ENCODE data around the gene EPHB4.

GRCh38 chr7:100812729-100813128 lies 14.6 kb downstream of the EPHB4 start:
- TF ChIP-seq CTCF (conservative IDR thresholded peaks at IDR 0.05; ENCODE audit: low read depth in 2 of 2) (no peak), REST (IDR thresholded peaks at IDR 0.05; ENCODE audit: unreplicated experiment) (no peak), CREB1 (CRISPR knock-in tag; IDR thresholded peaks at IDR 0.05; ENCODE audit: low read depth) (no peak), ZNF331 (CRISPR knock-in tag; IDR thresholded peaks at IDR 0.05; ENCODE audit: low read depth) (no peak), EZH2 (IDR thresholded peaks at IDR 0.05; ENCODE audit: low read depth, unreplicated experiment) (no peak), ETS1 (IDR thresholded peaks at IDR 0.05) (no peak)

Data from GM23338 (cell line).